SK-N-SH (cell line): Measurements from ENCODE around the gene CYP27A1. TPM values are rescaled to one million over a fixed set of nuclear protein-coding genes. Genes with fewer than 3 reads are reported as not detected.

Experiments used
- CTCF ChIA-PET: fragments of 300-600, 350-600 bp; formaldehyde crosslinking; extraction: SDS; loops from one replicate; lab custom pipeline; 2021; lab: Yijun Ruan, JAX
- POLR2A ChIA-PET: fragments of 350-600 bp; sonication (Branson Sonifier 250); formaldehyde crosslinking; extraction: SDS; loops from one replicate; lab custom pipeline; 2020; ENCODE audit warnings: antibody characterized with exemption, inconsistent platforms; lab: Yijun Ruan, JAX
- DNase-seq: peaks from one replicate; pipeline ENCODE4 v3.0.0; 2012
- H2AFZ ChIP-seq: fragments of 200-600 bp; sonication (generic); 2 replicates; pipeline ENCODE4 v1.8.1; 2016; ENCODE audit warnings: antibody characterized with exemption, mild to moderate bottlenecking, low read depth
- H3F3A ChIP-seq: fragments of 200-600 bp; sonication (generic); replicated peaks from 2 replicates; pipeline ENCODE3; 2016; ENCODE audit warnings: antibody characterized with exemption, mild to moderate bottlenecking; ENCODE audit not compliant: insufficient read depth
- H3K27ac ChIP-seq, 2 experiments: fragments of 200-500 bp in 1 of 2; fragments of 200-600 bp in 1 of 2; sonication (Bioruptor generic) in 1 of 2; sonication (generic), shearing (Covaris generic) in 1 of 2; 2 replicates each; pipeline versions ENCODE4 v1.5.1 to v1.6.1; 2014 to 2016; ENCODE audit warnings: low read depth in 2 of 2, inconsistent platforms in 1 of 2, low read length in 1 of 2, mild to moderate bottlenecking in 1 of 2, mixed read lengths in 1 of 2
- H3K27me3 ChIP-seq: fragments of 200-600 bp; sonication (generic), shearing (Covaris generic); 2 replicates; pipeline ENCODE4 v1.6.1; 2016; ENCODE audit warnings: mixed run types; ENCODE audit not compliant: insufficient read depth
- H3K36me3 ChIP-seq, 2 experiments: fragments of 200-500 bp in 1 of 2; fragments of 200-600 bp in 1 of 2; sonication (Bioruptor generic) in 1 of 2; sonication (generic) in 1 of 2; replicated peaks in 1 of 2; 2 replicates each; pipeline versions ENCODE3 to v1.5.1; 2014 to 2016; ENCODE audit warnings: low read length in 1 of 2, mild to moderate bottlenecking in 1 of 2; ENCODE audit not compliant: insufficient read depth in 2 of 2, control insufficient read depth in 1 of 2
- H3K4me1 ChIP-seq, 2 experiments: fragments of 200-500 bp in 1 of 2; fragments of 200-600 bp in 1 of 2; sonication (Bioruptor generic) in 1 of 2; sonication (generic), shearing (Covaris generic) in 1 of 2; 2 replicates each; pipeline versions ENCODE4 v1.5.1 to v1.6.1; 2014 to 2016; ENCODE audit warnings: low read depth in 1 of 2, low read length in 1 of 2, mixed run types in 1 of 2; ENCODE audit not compliant: insufficient read depth in 2 of 2, control insufficient read depth in 1 of 2
- H3K4me2 ChIP-seq: fragments of 200-600 bp; sonication (generic), shearing (Covaris generic); 2 replicates; pipeline ENCODE4 v1.6.1; 2017; ENCODE audit warnings: mixed run types
- H3K4me3 ChIP-seq, 2 experiments: fragments of 200-500 bp in 1 of 2; fragments of 200-600 bp in 1 of 2; sonication (Bioruptor generic) in 1 of 2; sonication (generic), shearing (Covaris generic) in 1 of 2; 2 replicates each; pipeline versions ENCODE4 v1.5.1 to v1.8.1; 2014 to 2016; ENCODE audit warnings: low read depth in 2 of 2, inconsistent platforms in 1 of 2, low read length in 1 of 2, mild to moderate bottlenecking in 1 of 2, mixed read lengths in 1 of 2, moderate library complexity in 1 of 2
- H3K79me2 ChIP-seq: fragments of 200-600 bp; sonication (generic); 2 replicates; pipeline ENCODE4 v1.8.1; 2017; ENCODE audit warnings: mild to moderate bottlenecking; ENCODE audit not compliant: insufficient read depth
- H3K9ac ChIP-seq: fragments of 200-600 bp; sonication (generic); 2 replicates; pipeline ENCODE4 v1.6.1; 2017; ENCODE audit warnings: mixed run types
- H3K9me2 ChIP-seq: fragments of 200-600 bp; sonication (generic); 2 replicates; pipeline ENCODE4 v1.6.1; 2017; ENCODE audit warnings: mixed run types
- H3K9me3 ChIP-seq: fragments of 200-600 bp; sonication (generic); 2 replicates; pipeline ENCODE4 v1.6.1; 2017; ENCODE audit warnings: mixed run types, mild to moderate bottlenecking, moderate library complexity
- H4K20me1 ChIP-seq: fragments of 200-600 bp; sonication (generic); 2 replicates; pipeline ENCODE4 v1.6.1; 2017; ENCODE audit warnings: mild to moderate bottlenecking, mixed run types; ENCODE audit not compliant: insufficient read depth
- CTCF ChIP-seq: fragments of 200-600 bp; sonication (generic); IDR thresholded peaks from 2 replicates; pipeline ENCODE4 v1.6.1; 2017; ENCODE audit warnings: antibody characterized with exemption, mild to moderate bottlenecking, moderate library complexity
- ELF1 ChIP-seq: IDR thresholded peaks from 2 replicates; pipeline ENCODE4 v1.4.0; 2012
- EZH2phosphoT487 ChIP-seq: fragments of 200-600 bp; sonication (generic); IDR thresholded peaks from 2 replicates; pipeline ENCODE4 v1.6.1; 2017; ENCODE audit warnings: low read depth, mixed run types, mild to moderate bottlenecking, antibody characterized with exemption, moderate library complexity, borderline replicate concordance
- FOXJ3 ChIP-seq: sonication (generic); formaldehyde crosslinking; IDR thresholded peaks from 2 replicates; pipeline ENCODE4 v1.5.1; 2020; ENCODE audit warnings: mild to moderate bottlenecking, missing genetic modification reagents
- FOXM1 ChIP-seq: IDR thresholded peaks from 2 replicates; pipeline ENCODE4 v1.4.0; 2012; ENCODE audit warnings: low read depth, mild to moderate bottlenecking
- GABPA ChIP-seq: IDR thresholded peaks from 2 replicates; pipeline ENCODE4 v1.4.0; 2012; ENCODE audit warnings: low read depth, mild to moderate bottlenecking
- GATA2 ChIP-seq: sonication (generic); formaldehyde crosslinking; IDR thresholded peaks from 2 replicates; pipeline ENCODE4 v1.5.0; 2020; ENCODE audit warnings: mild to moderate bottlenecking, missing genetic modification reagents
- IRF3 ChIP-seq: fragments of 150-350 bp; IDR thresholded peaks from 2 replicates; pipeline ENCODE4 v1.6.1; 2016; ENCODE audit warnings: mild to moderate bottlenecking, low read depth, low read length
- JUND ChIP-seq: IDR thresholded peaks from 2 replicates; pipeline ENCODE4 v1.4.0; 2012
- MAX ChIP-seq: IDR thresholded peaks from 2 replicates; pipeline ENCODE4 v1.4.0; 2012; ENCODE audit warnings: low read depth
- MXI1 ChIP-seq: IDR thresholded peaks from 2 replicates; pipeline ENCODE4 v1.6.1; 2012; ENCODE audit warnings: mild to moderate bottlenecking, low read depth, low read length, improper control_type of control experiment
- NFIC ChIP-seq: IDR thresholded peaks from 2 replicates; pipeline ENCODE4 v1.4.0; 2012; ENCODE audit warnings: borderline replicate concordance
- POLR2AphosphoS5 ChIP-seq: IDR thresholded peaks from 2 replicates; pipeline ENCODE4 v1.6.1; 2012; ENCODE audit warnings: low read depth, low read length
- RAD21 ChIP-seq: IDR thresholded peaks from 2 replicates; pipeline ENCODE4 v1.6.1; 2012; ENCODE audit warnings: mild to moderate bottlenecking, low read length
- RFX5 ChIP-seq: IDR thresholded peaks from 2 replicates; pipeline ENCODE4 v1.6.1; 2012; ENCODE audit warnings: mild to moderate bottlenecking, improper control_type of control experiment, low read length
- RXRA ChIP-seq: IDR thresholded peaks from 2 replicates; pipeline ENCODE4 v1.4.0; 2012; ENCODE audit warnings: low read depth, mild to moderate bottlenecking, borderline replicate concordance
- SIN3A ChIP-seq: IDR thresholded peaks from 2 replicates; pipeline ENCODE4 v1.6.1; 2012; ENCODE audit warnings: low read depth, mild to moderate bottlenecking, low read length, moderate library complexity, borderline replicate concordance
- TAF1 ChIP-seq: IDR thresholded peaks from 2 replicates; pipeline ENCODE4 v1.6.1; 2012; ENCODE audit warnings: low read depth, mild to moderate bottlenecking, low read length, moderate library complexity, borderline replicate concordance
- TEAD4 ChIP-seq: IDR thresholded peaks from 2 replicates; pipeline ENCODE4 v1.4.0; 2012; ENCODE audit warnings: mild to moderate bottlenecking, borderline replicate concordance; ENCODE audit not compliant: insufficient read depth
- USF1 ChIP-seq: IDR thresholded peaks from 2 replicates; pipeline ENCODE4 v1.4.0; 2012; ENCODE audit warnings: low read depth, borderline replicate concordance
- USF2 ChIP-seq: fragments of 150-350 bp; IDR thresholded peaks from 2 replicates; pipeline ENCODE4 v1.6.1; 2017; ENCODE audit warnings: antibody characterized with exemption, low read length, low read depth, borderline replicate concordance
- YY1 ChIP-seq: IDR thresholded peaks from 2 replicates; pipeline ENCODE4 v1.4.0; 2012; ENCODE audit warnings: low read depth, mild to moderate bottlenecking
- ZBTB33 ChIP-seq: IDR thresholded peaks from 2 replicates; pipeline ENCODE4 v1.4.0; 2012; ENCODE audit warnings: low read depth, borderline replicate concordance
- WGBS: methylation state at CpG from one replicate; pipeline ENCODE4 v1.1.6; 2017; ENCODE audit warnings: low lambda C conversion rate; 5-methylcytosine and 5-hydroxymethylcytosine counted together
- polyA plus RNA-seq, 3 experiments: library from polyadenylated mRNA; depleted of rRNA; stranded (reverse); fragments of >200 nt; gene quantifications; 2 replicates each; pipeline ENCODE4 v1.2.3, GENCODE V29; 2012

Gene CYP27A1
- polyA plus RNA-seq, 1 of the 3 experiments (the other 2 are of a cell fraction): 0.54 TPM

- H2AFZ ChIP-seq: no peak overlapping the region
- TF ChIP-seq GATA2 (CRISPR knock-in tag) (no peak), NFIC (no peak), RFX5 (no peak), JUND (no peak), CTCF (no peak), POLR2AphosphoS5 (no peak), MXI1 (no peak), TAF1 (no peak), SIN3A (no peak), RAD21 (no peak), RXRA (no peak)
- no peak overlapping the region for H3K9ac ChIP-seq
- DNase-seq: no peak
- no peaks in the 10 kb centered on the region for H3K9me3 ChIP-seq
- no peak overlapping the region for H3K4me3 ChIP-seq
- H3K27ac ChIP-seq: no peak overlapping the region
- H3K27me3 ChIP-seq: no peaks in the 10 kb centered on the region
- H4K20me1 ChIP-seq: no peaks in the 10 kb centered on the region
- H3K4me1 ChIP-seq: no peaks in the 10 kb centered on the region; a peak in 1 of 4 replicates
- WGBS: 74% methylated on average over 4 of the region's 4 CpGs
- H3K36me3 ChIP-seq: no peaks in the 10 kb centered on the region
- no peaks in the 10 kb centered on the region for H3K79me2 ChIP-seq
- ChIA-PET POLR2A (no interaction called here), CTCF (no interaction called here)
- H3K9me2 ChIP-seq: no peaks in the 10 kb centered on the region
- H3F3A ChIP-seq: no peaks in the 10 kb centered on the region
- no peak overlapping the region for H3K4me2 ChIP-seq
Observed at GRCh38 chr2:218783688-218784087, 1.7 kb downstream of the CYP27A1 start.

- WGBS: 43% methylated on average over 1 of the region's 1 CpG
- DNase-seq: no peak
- Histone ChIP-seq H3K79me2 (no peaks in the 10 kb centered on the region), H3K27me3 (no peaks in the 10 kb centered on the region), H3K27ac (no peak overlapping the region), H3F3A (no peaks in the 10 kb centered on the region), H3K9me2 (no peaks in the 10 kb centered on the region), H2AFZ (no peak overlapping the region), H3K4me1 (no peaks in the 10 kb centered on the region; a peak in 1 of 4 replicates), H3K9me3 (no peaks in the 10 kb centered on the region), H3K9ac (no peak overlapping the region), H3K4me2 (no peak overlapping the region), H3K36me3 (no peaks in the 10 kb centered on the region), H3K4me3 (no peak overlapping the region), H4K20me1 (no peaks in the 10 kb centered on the region)
- CTCF ChIA-PET: interaction anchor here (1.4 kb wide), 1 partner anchor 63 kb away, joined by 4 read pairs; no protein-coding TSS in a partner anchor
- POLR2A ChIA-PET: no interaction called here
- TF ChIP-seq TEAD4: no peak
- no peak for TF ChIP-seq YY1
- TF ChIP-seq GATA2 (CRISPR knock-in tag): no peak
- TF ChIP-seq USF1: no peak
- no peak for TF ChIP-seq FOXM1
- TF ChIP-seq SIN3A: no peak
- TF ChIP-seq EZH2phosphoT487: no peak
- no peak for TF ChIP-seq MAX
- no peak for TF ChIP-seq ZBTB33
- TF ChIP-seq ELF1: no peak
- no peak for TF ChIP-seq IRF3
- TF ChIP-seq RAD21: no peak
- no peak for TF ChIP-seq JUND
- no peak for TF ChIP-seq GABPA
- no peak for TF ChIP-seq USF2
- TF ChIP-seq FOXJ3 (CRISPR knock-in tag): no peak
Observed at GRCh38 chr2:218785103-218785502, 3.2 kb downstream of the CYP27A1 start.
